K562 (cell line): ENCODE results near the gene SPTA1. TPM values are rescaled to one million over a fixed set of nuclear protein-coding genes. Genes with fewer than 3 reads are reported as not detected.

Experiments used
- LARP7 ChIP-seq: fragments of 450-650 bp; IDR thresholded peaks from 2 replicates; pipeline ENCODE4 v1.6.1; 2016
- POLR2AphosphoS5 ChIP-seq: IDR thresholded peaks from 2 replicates; pipeline ENCODE4 v1.6.1; 2011; ENCODE audit warnings: mild to moderate bottlenecking, low read depth, low read length, moderate library complexity; ENCODE audit not compliant: control insufficient read depth, insufficient read depth
- PTTG1 ChIP-seq: fragments of 450-650 bp; IDR thresholded peaks from 2 replicates; pipeline ENCODE4 v1.6.1; 2016; ENCODE audit warnings: low read depth, mild to moderate bottlenecking, missing genetic modification characterization, missing compliant biosample characterization
- STAT5A ChIP-seq: IDR thresholded peaks from 2 replicates; pipeline ENCODE4 v1.6.1; 2012; ENCODE audit warnings: low read length, inconsistent platforms, borderline replicate concordance
- polyA plus RNA-seq, 8 experiments: library from polyadenylated mRNA; depleted of rRNA in 4 of 8; stranded (reverse) in 5 of 8; unstranded in 3 of 8; fragments of >200 nt; fragmentation: Nextera tagmentation in 2 of 8; fragmentation: Illumina TruSeq in 1 of 8; extraction: Ambion mirVana in 2 of 8; extraction: Trizol in 1 of 8; gene quantifications; 2 replicates each; pipeline versions ENCODE4 v1.2.1 to v1.2.3, GENCODE V29; 2011 to 2014; ENCODE audit warnings: inconsistent platforms in 1 of 8, missing spikeins in 1 of 8
- total RNA-seq, 7 experiments: library from RNA; depleted of rRNA in 6 of 7; stranded (reverse); fragments of >200 nt in 6 of 7; fragmentation: Illumina TruSeq in 2 of 7; extraction: Trizol in 2 of 7; gene quantifications; 2 replicates each; pipeline versions ENCODE4 v1.2.1 to v1.2.3, GENCODE V29; 2011 to 2021; ENCODE audit warnings: low replicate concordance in 1 of 7
- TF ChIP-seq, protein P1 (sequence below), 3 experiments: fragments of 200-800 bp in 1 of 3; sonication (Bioruptor generic) in 1 of 3; sonication (generic) in 1 of 3; formaldehyde crosslinking in 1 of 3; IDR thresholded peaks; 2 replicates each; pipeline versions ENCODE4 v1.6.1 to v1.8.0; 2016 to 2022; ENCODE audit warnings: mild to moderate bottlenecking in 2 of 3, missing compliant biosample characterization in 2 of 3, missing genetic modification characterization in 2 of 3, missing genetic modification reagents in 1 of 3
- TF ChIP-seq, protein P2 (sequence below): fragments of 450-650 bp; IDR thresholded peaks from 2 replicates; pipeline ENCODE4 v1.6.1; 2017; ENCODE audit warnings: antibody characterized with exemption
- TF ChIP-seq, protein P3 (sequence below), 2 experiments: fragments of 150-350 bp in 1 of 2; IDR thresholded peaks; 2 replicates each; pipeline ENCODE4 v1.6.1; 2012 to 2016; ENCODE audit warnings: low read depth in 2 of 2, low read length in 2 of 2, mild to moderate bottlenecking in 1 of 2, moderate library complexity in 1 of 2
- TF ChIP-seq, protein P4 (sequence below): fragments of 250-450 bp; sonication (Bioruptor Pico); IDR thresholded peaks from 2 replicates; pipeline ENCODE4 v1.4.0; 2020; ENCODE audit warnings: mild to moderate bottlenecking, moderate library complexity, borderline replicate concordance

Gene SPTA1
- total and polyA plus RNA-seq, 9 of the 15 experiments (the other 6 are each of a cell fraction or from before 2014, with no cell fraction given), result 11.0 to 62.1 (median 45.9) TPM

DNA sequence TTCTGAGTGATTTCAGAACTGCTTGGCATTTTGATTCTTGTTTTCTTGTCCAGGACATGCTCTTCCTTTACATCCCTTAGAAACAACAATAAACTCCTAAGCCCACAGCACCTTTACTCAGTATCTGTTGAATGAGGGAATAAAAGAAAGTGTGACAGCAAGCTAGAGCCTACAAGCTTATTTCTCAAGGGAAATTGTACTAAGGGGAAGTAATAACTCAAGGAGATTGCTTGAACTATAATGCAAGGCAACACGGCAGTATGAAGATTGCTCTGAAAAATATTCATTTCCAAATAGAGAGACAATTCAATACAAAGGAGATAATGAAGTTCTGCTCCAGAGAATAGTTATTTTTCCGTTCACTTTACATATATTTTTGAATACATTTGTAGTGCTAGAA, 122.7 kb downstream of the SPTA1 start (continued):
- TF ChIP-seq, protein P1, sequence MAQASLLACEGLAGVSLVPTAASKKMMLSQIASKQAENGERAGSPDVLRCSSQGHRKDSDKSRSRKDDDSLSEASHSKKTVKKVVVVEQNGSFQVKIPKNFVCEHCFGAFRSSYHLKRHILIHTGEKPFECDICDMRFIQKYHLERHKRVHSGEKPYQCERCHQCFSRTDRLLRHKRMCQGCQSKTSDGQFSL (CRISPR knock-in tag; IDR thresholded peaks at IDR 0.05), result no peak
- TF ChIP-seq, protein P1 (tag; IDR thresholded peaks at IDR 0.05), result no peak
- TF ChIP-seq STAT5A (no peak), POLR2AphosphoS5 (no peak), PTTG1 (tag) (no peak), LARP7 (no peak)
- TF ChIP-seq, protein P2, sequence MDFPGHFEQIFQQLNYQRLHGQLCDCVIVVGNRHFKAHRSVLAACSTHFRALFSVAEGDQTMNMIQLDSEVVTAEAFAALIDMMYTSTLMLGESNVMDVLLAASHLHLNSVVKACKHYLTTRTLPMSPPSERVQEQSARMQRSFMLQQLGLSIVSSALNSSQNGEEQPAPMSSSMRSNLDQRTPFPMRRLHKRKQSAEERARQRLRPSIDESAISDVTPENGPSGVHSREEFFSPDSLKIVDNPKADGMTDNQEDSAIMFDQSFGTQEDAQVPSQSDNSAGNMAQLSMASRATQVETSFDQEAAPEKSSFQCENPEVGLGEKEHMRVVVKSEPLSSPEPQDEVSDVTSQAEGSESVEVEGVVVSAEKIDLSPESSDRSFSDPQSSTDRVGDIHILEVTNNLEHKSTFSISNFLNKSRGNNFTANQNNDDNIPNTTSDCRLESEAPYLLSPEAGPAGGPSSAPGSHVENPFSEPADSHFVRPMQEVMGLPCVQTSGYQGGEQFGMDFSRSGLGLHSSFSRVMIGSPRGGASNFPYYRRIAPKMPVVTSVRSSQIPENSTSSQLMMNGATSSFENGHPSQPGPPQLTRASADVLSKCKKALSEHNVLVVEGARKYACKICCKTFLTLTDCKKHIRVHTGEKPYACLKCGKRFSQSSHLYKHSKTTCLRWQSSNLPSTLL, result no peak
- TF ChIP-seq, protein P3, sequence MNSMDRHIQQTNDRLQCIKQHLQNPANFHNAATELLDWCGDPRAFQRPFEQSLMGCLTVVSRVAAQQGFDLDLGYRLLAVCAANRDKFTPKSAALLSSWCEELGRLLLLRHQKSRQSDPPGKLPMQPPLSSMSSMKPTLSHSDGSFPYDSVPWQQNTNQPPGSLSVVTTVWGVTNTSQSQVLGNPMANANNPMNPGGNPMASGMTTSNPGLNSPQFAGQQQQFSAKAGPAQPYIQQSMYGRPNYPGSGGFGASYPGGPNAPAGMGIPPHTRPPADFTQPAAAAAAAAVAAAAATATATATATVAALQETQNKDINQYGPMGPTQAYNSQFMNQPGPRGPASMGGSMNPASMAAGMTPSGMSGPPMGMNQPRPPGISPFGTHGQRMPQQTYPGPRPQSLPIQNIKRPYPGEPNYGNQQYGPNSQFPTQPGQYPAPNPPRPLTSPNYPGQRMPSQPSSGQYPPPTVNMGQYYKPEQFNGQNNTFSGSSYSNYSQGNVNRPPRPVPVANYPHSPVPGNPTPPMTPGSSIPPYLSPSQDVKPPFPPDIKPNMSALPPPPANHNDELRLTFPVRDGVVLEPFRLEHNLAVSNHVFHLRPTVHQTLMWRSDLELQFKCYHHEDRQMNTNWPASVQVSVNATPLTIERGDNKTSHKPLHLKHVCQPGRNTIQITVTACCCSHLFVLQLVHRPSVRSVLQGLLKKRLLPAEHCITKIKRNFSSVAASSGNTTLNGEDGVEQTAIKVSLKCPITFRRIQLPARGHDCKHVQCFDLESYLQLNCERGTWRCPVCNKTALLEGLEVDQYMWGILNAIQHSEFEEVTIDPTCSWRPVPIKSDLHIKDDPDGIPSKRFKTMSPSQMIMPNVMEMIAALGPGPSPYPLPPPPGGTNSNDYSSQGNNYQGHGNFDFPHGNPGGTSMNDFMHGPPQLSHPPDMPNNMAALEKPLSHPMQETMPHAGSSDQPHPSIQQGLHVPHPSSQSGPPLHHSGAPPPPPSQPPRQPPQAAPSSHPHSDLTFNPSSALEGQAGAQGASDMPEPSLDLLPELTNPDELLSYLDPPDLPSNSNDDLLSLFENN (IDR thresholded peaks at IDR 0.05; ENCODE audit: low read depth in 2 of 2, low read length in 2 of 2), result no peak
- TF ChIP-seq, protein P4, sequence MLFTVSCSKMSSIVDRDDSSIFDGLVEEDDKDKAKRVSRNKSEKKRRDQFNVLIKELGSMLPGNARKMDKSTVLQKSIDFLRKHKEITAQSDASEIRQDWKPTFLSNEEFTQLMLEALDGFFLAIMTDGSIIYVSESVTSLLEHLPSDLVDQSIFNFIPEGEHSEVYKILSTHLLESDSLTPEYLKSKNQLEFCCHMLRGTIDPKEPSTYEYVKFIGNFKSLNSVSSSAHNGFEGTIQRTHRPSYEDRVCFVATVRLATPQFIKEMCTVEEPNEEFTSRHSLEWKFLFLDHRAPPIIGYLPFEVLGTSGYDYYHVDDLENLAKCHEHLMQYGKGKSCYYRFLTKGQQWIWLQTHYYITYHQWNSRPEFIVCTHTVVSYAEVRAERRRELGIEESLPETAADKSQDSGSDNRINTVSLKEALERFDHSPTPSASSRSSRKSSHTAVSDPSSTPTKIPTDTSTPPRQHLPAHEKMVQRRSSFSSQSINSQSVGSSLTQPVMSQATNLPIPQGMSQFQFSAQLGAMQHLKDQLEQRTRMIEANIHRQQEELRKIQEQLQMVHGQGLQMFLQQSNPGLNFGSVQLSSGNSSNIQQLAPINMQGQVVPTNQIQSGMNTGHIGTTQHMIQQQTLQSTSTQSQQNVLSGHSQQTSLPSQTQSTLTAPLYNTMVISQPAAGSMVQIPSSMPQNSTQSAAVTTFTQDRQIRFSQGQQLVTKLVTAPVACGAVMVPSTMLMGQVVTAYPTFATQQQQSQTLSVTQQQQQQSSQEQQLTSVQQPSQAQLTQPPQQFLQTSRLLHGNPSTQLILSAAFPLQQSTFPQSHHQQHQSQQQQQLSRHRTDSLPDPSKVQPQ (CRISPR knock-in tag), result no peak

Other genes starting within 250 kb of the SPTA1 start
Only the 7 nearest of the 13 such genes appear.
- gene OR10X1, start 106.8 kb downstream of the SPTA1 start, total RNA-seq (2014; rRNA removed), result not detected in 2 replicates
- not detected in 2 replicates for gene OR10X1, start 106.8 kb downstream of the SPTA1 start, total RNA-seq (2014; rRNA removed; fragmentation: Illumina TruSeq; extraction: Trizol)
- not detected in 2 replicates for gene OR10X1, start 106.8 kb downstream of the SPTA1 start, total RNA-seq (2015; rRNA removed; fragmentation: Illumina TruSeq; extraction: Trizol)
- gene OR10X1, start 106.8 kb downstream of the SPTA1 start, total RNA-seq (2021), result not detected in 2 replicates
- gene OR10X1, start 106.8 kb downstream of the SPTA1 start, polyA plus RNA-seq (2011; rRNA removed), result not detected in 2 replicates
- gene OR10X1, start 106.8 kb downstream of the SPTA1 start, polyA plus RNA-seq (2014; fragmentation: Illumina TruSeq; extraction: Trizol), result not detected in 2 replicates
- gene OR10X1, start 106.8 kb downstream of the SPTA1 start, polyA plus RNA-seq (2014; fragmentation: Nextera tagmentation; extraction: Ambion mirVana), result not detected
- gene OR10X1, start 106.8 kb downstream of the SPTA1 start, polyA plus RNA-seq (2014; rRNA removed), result not detected in 2 replicates
- gene OR10Z1, start 81.4 kb downstream of the SPTA1 start, total RNA-seq (2014; rRNA removed), result 0.04 TPM in 1 of 2 replicates, not detected in the other
- not detected in 2 replicates for gene OR10Z1, start 81.4 kb downstream of the SPTA1 start, total RNA-seq (2014; rRNA removed; fragmentation: Illumina TruSeq; extraction: Trizol)
- not detected in 2 replicates for gene OR10Z1, start 81.4 kb downstream of the SPTA1 start, total RNA-seq (2015; rRNA removed; fragmentation: Illumina TruSeq; extraction: Trizol)
- not detected in 2 replicates for gene OR10Z1, start 81.4 kb downstream of the SPTA1 start, total RNA-seq (2021)
- gene OR10Z1, start 81.4 kb downstream of the SPTA1 start, polyA plus RNA-seq (2011; rRNA removed), result 0.01 TPM in 1 of 2 replicates, not detected in the other
- not detected in 2 replicates for gene OR10Z1, start 81.4 kb downstream of the SPTA1 start, polyA plus RNA-seq (2014; fragmentation: Illumina TruSeq; extraction: Trizol)
- gene OR10Z1, start 81.4 kb downstream of the SPTA1 start, polyA plus RNA-seq (2014; fragmentation: Nextera tagmentation; extraction: Ambion mirVana), result under 1 TPM; 0.69 to 0.94 TPM
- gene OR10Z1, start 81.4 kb downstream of the SPTA1 start, polyA plus RNA-seq (2014; rRNA removed), result 0.01 and 0.08 TPM in 2 replicates
- not detected in 2 replicates for gene OR6K2, start 13.9 kb upstream of the SPTA1 start, total RNA-seq (2014; rRNA removed)
- not detected in 2 replicates for gene OR6K2, start 13.9 kb upstream of the SPTA1 start, total RNA-seq (2014; rRNA removed; fragmentation: Illumina TruSeq; extraction: Trizol)
- gene OR6K2, start 13.9 kb upstream of the SPTA1 start, total RNA-seq (2015; rRNA removed; fragmentation: Illumina TruSeq; extraction: Trizol), result not detected in 2 replicates
- gene OR6K2, start 13.9 kb upstream of the SPTA1 start, total RNA-seq (2021), result not detected in 2 replicates
- not detected in 2 replicates for gene OR6K2, start 13.9 kb upstream of the SPTA1 start, polyA plus RNA-seq (2011; rRNA removed)
- gene OR6K2, start 13.9 kb upstream of the SPTA1 start, polyA plus RNA-seq (2014; fragmentation: Illumina TruSeq; extraction: Trizol), result not detected in 2 replicates
- gene OR6K2, start 13.9 kb upstream of the SPTA1 start, polyA plus RNA-seq (2014; fragmentation: Nextera tagmentation; extraction: Ambion mirVana), result not detected
- gene OR6K2, start 13.9 kb upstream of the SPTA1 start, polyA plus RNA-seq (2014; rRNA removed), result not detected in 2 replicates
- gene OR6K3, start 34.0 kb upstream of the SPTA1 start, total RNA-seq (2014; rRNA removed), result not detected in 2 replicates
- not detected in 2 replicates for gene OR6K3, start 34.0 kb upstream of the SPTA1 start, total RNA-seq (2014; rRNA removed; fragmentation: Illumina TruSeq; extraction: Trizol)
- not detected in 2 replicates for gene OR6K3, start 34.0 kb upstream of the SPTA1 start, total RNA-seq (2015; rRNA removed; fragmentation: Illumina TruSeq; extraction: Trizol)
- gene OR6K3, start 34.0 kb upstream of the SPTA1 start, total RNA-seq (2021), result not detected in 2 replicates
- gene OR6K3, start 34.0 kb upstream of the SPTA1 start, polyA plus RNA-seq (2011; rRNA removed), result not detected in 2 replicates
- not detected in 2 replicates for gene OR6K3, start 34.0 kb upstream of the SPTA1 start, polyA plus RNA-seq (2014; fragmentation: Illumina TruSeq; extraction: Trizol)
- not detected for gene OR6K3, start 34.0 kb upstream of the SPTA1 start, polyA plus RNA-seq (2014; fragmentation: Nextera tagmentation; extraction: Ambion mirVana)
- gene OR6K3, start 34.0 kb upstream of the SPTA1 start, polyA plus RNA-seq (2014; rRNA removed), result 0.20 TPM in 1 of 2 replicates, not detected in the other
- not detected in 2 replicates for gene OR6K6, start 68.0 kb upstream of the SPTA1 start, total RNA-seq (2014; rRNA removed)
- gene OR6K6, start 68.0 kb upstream of the SPTA1 start, total RNA-seq (2014; rRNA removed; fragmentation: Illumina TruSeq; extraction: Trizol), result not detected in 2 replicates
- gene OR6K6, start 68.0 kb upstream of the SPTA1 start, total RNA-seq (2015; rRNA removed; fragmentation: Illumina TruSeq; extraction: Trizol), result not detected in 2 replicates
- not detected in 2 replicates for gene OR6K6, start 68.0 kb upstream of the SPTA1 start, total RNA-seq (2021)
- gene OR6K6, start 68.0 kb upstream of the SPTA1 start, polyA plus RNA-seq (2011; rRNA removed), result not detected in 2 replicates
- gene OR6K6, start 68.0 kb upstream of the SPTA1 start, polyA plus RNA-seq (2014; fragmentation: Illumina TruSeq; extraction: Trizol), result not detected in 2 replicates
- gene OR6K6, start 68.0 kb upstream of the SPTA1 start, polyA plus RNA-seq (2014; fragmentation: Nextera tagmentation; extraction: Ambion mirVana), result not detected
- gene OR6K6, start 68.0 kb upstream of the SPTA1 start, polyA plus RNA-seq (2014; rRNA removed), result not detected in 2 replicates
- gene OR6N1, start 85.5 kb upstream of the SPTA1 start, total RNA-seq (2014; rRNA removed), result not detected in 2 replicates
- gene OR6N1, start 85.5 kb upstream of the SPTA1 start, total RNA-seq (2014; rRNA removed; fragmentation: Illumina TruSeq; extraction: Trizol), result not detected in 2 replicates
- not detected in 2 replicates for gene OR6N1, start 85.5 kb upstream of the SPTA1 start, total RNA-seq (2015; rRNA removed; fragmentation: Illumina TruSeq; extraction: Trizol)
- not detected in 2 replicates for gene OR6N1, start 85.5 kb upstream of the SPTA1 start, total RNA-seq (2021)
- 0.07 TPM in 1 of 2 replicates, not detected in the other for gene OR6N1, start 85.5 kb upstream of the SPTA1 start, polyA plus RNA-seq (2011; rRNA removed)
- gene OR6N1, start 85.5 kb upstream of the SPTA1 start, polyA plus RNA-seq (2014; fragmentation: Illumina TruSeq; extraction: Trizol), result not detected in 2 replicates
- under 1 TPM in 1 of 2 experiments, not detected in 1; 0.01 TPM for gene OR6N1, start 85.5 kb upstream of the SPTA1 start, polyA plus RNA-seq (2014; fragmentation: Nextera tagmentation; extraction: Ambion mirVana)
- gene OR6N1, start 85.5 kb upstream of the SPTA1 start, polyA plus RNA-seq (2014; rRNA removed), result not detected in 2 replicates
- not detected in 2 replicates for gene OR6N2, start 94.5 kb upstream of the SPTA1 start, total RNA-seq (2014; rRNA removed)
- gene OR6N2, start 94.5 kb upstream of the SPTA1 start, total RNA-seq (2014; rRNA removed; fragmentation: Illumina TruSeq; extraction: Trizol), result not detected in 2 replicates
- gene OR6N2, start 94.5 kb upstream of the SPTA1 start, total RNA-seq (2015; rRNA removed; fragmentation: Illumina TruSeq; extraction: Trizol), result not detected in 2 replicates
- not detected in 2 replicates for gene OR6N2, start 94.5 kb upstream of the SPTA1 start, total RNA-seq (2021)
- gene OR6N2, start 94.5 kb upstream of the SPTA1 start, polyA plus RNA-seq (2011; rRNA removed), result not detected in 2 replicates
- gene OR6N2, start 94.5 kb upstream of the SPTA1 start, polyA plus RNA-seq (2014; fragmentation: Illumina TruSeq; extraction: Trizol), result not detected in 2 replicates
- not detected for gene OR6N2, start 94.5 kb upstream of the SPTA1 start, polyA plus RNA-seq (2014; fragmentation: Nextera tagmentation; extraction: Ambion mirVana)
- gene OR6N2, start 94.5 kb upstream of the SPTA1 start, polyA plus RNA-seq (2014; rRNA removed), result not detected in 2 replicates